H9 (cell line): ENCODE measurements around the gene SPATA46. TPM values are rescaled to one million over a fixed set of nuclear protein-coding genes. Genes with fewer than 3 reads are reported as not detected.

Experiments used
- DNase-seq: peaks from one replicate; pipeline ENCODE4 v3.0.0-alpha.2; 2017
- H2AFZ ChIP-seq: one replicate; pipeline ENCODE4 v1.6.1; 2013; ENCODE audit warnings: mild to moderate bottlenecking, low read length, control low read depth, moderate library complexity
- H2AK5ac ChIP-seq: 2 replicates; pipeline ENCODE4 v1.6.1; 2013; ENCODE audit warnings: low read length, control low read depth, mixed read lengths; ENCODE audit not compliant: insufficient read length
- H2BK120ac ChIP-seq: one replicate; pipeline ENCODE4 v1.6.1; 2013; ENCODE audit warnings: low read depth, mild to moderate bottlenecking, low read length, control low read depth, inconsistent platforms; ENCODE audit not compliant: poor library complexity, severe bottlenecking
- H2BK12ac ChIP-seq: 2 replicates; pipeline ENCODE4 v1.6.1; 2013; ENCODE audit warnings: low read length, control low read depth, mixed read lengths, low read depth; ENCODE audit not compliant: insufficient read length
- H2BK15ac ChIP-seq: 2 replicates; pipeline ENCODE4 v1.6.1; 2013; ENCODE audit warnings: low read depth, low read length, control low read depth
- H2BK20ac ChIP-seq: one replicate; pipeline ENCODE4 v1.6.1; 2013; ENCODE audit warnings: low read depth, mild to moderate bottlenecking, low read length, control low read depth, inconsistent platforms; ENCODE audit not compliant: poor library complexity, severe bottlenecking
- H2BK5ac ChIP-seq: 2 replicates; pipeline ENCODE4 v1.6.1; 2013; ENCODE audit warnings: low read length, control low read depth, mixed read lengths; ENCODE audit not compliant: insufficient read length
- H3K14ac ChIP-seq: 2 replicates; pipeline ENCODE4 v1.6.1; 2013; ENCODE audit warnings: low read length, control low read depth; ENCODE audit not compliant: insufficient read depth
- H3K18ac ChIP-seq: 2 replicates; pipeline ENCODE4 v1.6.1; 2013; ENCODE audit warnings: low read depth, mild to moderate bottlenecking, mixed read lengths, low read length, control low read depth; ENCODE audit not compliant: insufficient read length
- H3K23ac ChIP-seq: 2 replicates; pipeline ENCODE4 v1.6.1; 2013; ENCODE audit warnings: low read length, control low read depth, mixed read lengths, low read depth; ENCODE audit not compliant: insufficient read length
- H3K23me2 ChIP-seq: 2 replicates; pipeline ENCODE4 v1.6.1; 2013; ENCODE audit warnings: low read depth, mild to moderate bottlenecking, mixed read lengths, low read length, control low read depth; ENCODE audit not compliant: insufficient read length, poor library complexity, severe bottlenecking
- H3K27ac ChIP-seq: 2 replicates; pipeline ENCODE4 v1.5.1; 2013; ENCODE audit warnings: low read length, control low read depth, mixed read lengths, low read depth; ENCODE audit not compliant: insufficient read length
- H3K27me3 ChIP-seq: 2 replicates; pipeline ENCODE4 v1.6.1; 2013; ENCODE audit warnings: low read length, control low read depth, inconsistent platforms; ENCODE audit not compliant: insufficient read depth
- H3K4ac ChIP-seq: 2 replicates; pipeline ENCODE4 v1.6.1; 2013; ENCODE audit warnings: low read depth, mild to moderate bottlenecking, control low read depth, inconsistent platforms, low read length, moderate library complexity
- H3K4me1 ChIP-seq: 2 replicates; pipeline ENCODE4 v1.6.1; 2013; ENCODE audit warnings: low read length, control low read depth, inconsistent platforms; ENCODE audit not compliant: insufficient read depth
- H3K4me2 ChIP-seq: 2 replicates; pipeline ENCODE4 v1.6.1; 2013; ENCODE audit warnings: low read length, control low read depth, mixed read lengths; ENCODE audit not compliant: insufficient read length, insufficient read depth
- H3K56ac ChIP-seq: 2 replicates; pipeline ENCODE4 v1.6.1; 2013; ENCODE audit warnings: low read depth, mild to moderate bottlenecking, mixed read lengths, low read length, control low read depth; ENCODE audit not compliant: insufficient read length
- H3K79me1 ChIP-seq: 2 replicates; pipeline ENCODE4 v1.6.1; 2013; ENCODE audit warnings: low read depth, mild to moderate bottlenecking, moderate library complexity, low read length, control low read depth, inconsistent platforms; ENCODE audit not compliant: insufficient read depth, poor library complexity, severe bottlenecking
- H3K79me2 ChIP-seq: 2 replicates; pipeline ENCODE4 v1.6.1; 2013; ENCODE audit warnings: low read length, control low read depth, inconsistent platforms; ENCODE audit not compliant: insufficient read depth
- H3K9ac ChIP-seq: 2 replicates; pipeline ENCODE4 v1.6.1; 2013; ENCODE audit warnings: low read length, control low read depth, mixed read lengths; ENCODE audit not compliant: insufficient read length; ENCODE audit errors: extremely low read depth
- H3K9me3 ChIP-seq: one replicate; pipeline ENCODE4 v1.6.1; 2013; ENCODE audit warnings: low read depth, low read length, inconsistent platforms; ENCODE audit not compliant: control insufficient read depth
- H3T11ph ChIP-seq: one replicate; pipeline ENCODE4 v1.6.1; 2013; ENCODE audit warnings: mild to moderate bottlenecking, low read length, control low read depth, inconsistent platforms
- H4K20me1 ChIP-seq: one replicate; pipeline ENCODE4 v1.6.1; 2013; ENCODE audit not compliant: control insufficient read depth, insufficient read length, insufficient read depth
- H4K5ac ChIP-seq: 2 replicates; pipeline ENCODE4 v1.6.1; 2013; ENCODE audit warnings: low read depth, mild to moderate bottlenecking, mixed read lengths, low read length, control low read depth; ENCODE audit not compliant: insufficient read length
- H4K8ac ChIP-seq: replicated peaks from 2 replicates; pipeline ENCODE4 v1.6.1; 2013; ENCODE audit warnings: low read length, control low read depth, mixed read lengths, low read depth; ENCODE audit not compliant: insufficient read length
- H4K91ac ChIP-seq: 2 replicates; pipeline ENCODE4 v1.6.1; 2013; ENCODE audit warnings: low read depth, mild to moderate bottlenecking, moderate library complexity, mixed read lengths, low read length, control low read depth; ENCODE audit not compliant: insufficient read length
- H3K27ac Mint-ChIP-seq, 3 experiments: 2 replicates in 2 of 3; 3 replicates in 1 of 3; pipeline ENCODE4 v1.8.0; 2020 to 2021; ENCODE audit warnings: mixed read lengths in 3 of 3, mild to moderate bottlenecking in 1 of 3, moderate library complexity in 1 of 3
- H3K27me3 Mint-ChIP-seq: 2 replicates; pipeline ENCODE4 v1.8.0; 2021; ENCODE audit warnings: low read depth, mild to moderate bottlenecking, moderate library complexity, mixed read lengths
- H3K36me3 Mint-ChIP-seq, 3 experiments: 2 replicates in 2 of 3; 3 replicates in 1 of 3; pipeline ENCODE4 v1.8.0; 2020 to 2021; ENCODE audit warnings: low read depth in 3 of 3, mixed read lengths in 3 of 3; ENCODE audit not compliant: insufficient read depth in 1 of 3
- H3K4me1 Mint-ChIP-seq, 2 experiments: 2 replicates each; pipeline ENCODE4 v1.8.0; 2020; ENCODE audit warnings: mixed read lengths in 2 of 2
- H3K4me3 Mint-ChIP-seq, 2 experiments: 2 replicates in 1 of 2; 3 replicates in 1 of 2; pipeline ENCODE4 v1.8.0; 2020 to 2021; ENCODE audit warnings: mild to moderate bottlenecking in 2 of 2, mixed read lengths in 2 of 2, moderate library complexity in 1 of 2
- H3K9me3 Mint-ChIP-seq, 2 experiments: 2 replicates in 1 of 2; 3 replicates in 1 of 2; pipeline ENCODE4 v1.8.0; 2020; ENCODE audit warnings: mild to moderate bottlenecking in 2 of 2, mixed read lengths in 2 of 2, moderate library complexity in 1 of 2
- total RNA-seq: library from RNA; stranded (reverse); gene quantifications from 2 replicates; pipeline ENCODE4 v1.2.1, GENCODE V29; 2021
- TF ChIP-seq, protein P1 (sequence below): fragments of 200-600 bp; sonication (generic); conservative IDR thresholded peaks from 3 replicates; pipeline ENCODE4 v1.8.0; 2021; ENCODE audit warnings: antibody characterized with exemption, mild to moderate bottlenecking

SPATA46 gene
- total RNA-seq, 1 experiment from 2014 or later: not detected

DNA sequence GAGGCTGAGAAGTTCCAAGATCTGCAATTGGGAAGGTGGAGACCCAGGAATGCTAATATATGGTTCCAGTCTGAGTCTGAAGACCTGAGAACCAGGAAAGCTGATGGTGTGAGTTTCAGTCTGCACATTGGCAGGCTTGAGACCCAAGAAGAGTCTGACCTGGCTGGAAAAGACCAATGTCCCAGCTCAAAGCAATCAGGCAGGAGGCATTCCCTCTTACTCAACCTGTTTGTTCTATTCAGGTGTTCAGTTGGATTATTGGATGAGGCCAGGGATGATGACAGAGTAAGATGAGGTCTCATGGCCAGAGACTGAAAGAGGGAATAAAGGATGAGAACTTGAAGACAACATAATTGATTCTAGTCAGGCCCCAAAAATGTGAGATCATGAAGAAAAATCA lies 50.1 kb downstream of the SPATA46 start:
- Histone ChIP-seq H3K27me3 (no peaks in the 10 kb centered on the region), H2AK5ac (no peak overlapping the region), H4K20me1 (no peaks in the 10 kb centered on the region), H2AFZ (no peak overlapping the region), H3K56ac (no peak overlapping the region), H3K79me1 (no peaks in the 10 kb centered on the region), H2BK120ac (no peak overlapping the region), H4K5ac (no peak overlapping the region), H3K18ac (no peak overlapping the region), H3K79me2 (no peaks in the 10 kb centered on the region), H3K4me2 (no peak overlapping the region), H4K91ac (no peak overlapping the region), H3K9me3 (no peaks in the 10 kb centered on the region), H2BK20ac (no peak overlapping the region), H2BK5ac (no peak overlapping the region), H3K27ac (no peak overlapping the region), H3K9ac (no peak overlapping the region), H3K23me2 (no peaks in the 10 kb centered on the region), H4K8ac (no peak overlapping the region), H3K4me1 (no peaks in the 10 kb centered on the region), H3K23ac (no peak overlapping the region), H2BK15ac (no peak overlapping the region), H2BK12ac (no peak overlapping the region), H3K14ac (no peak overlapping the region), H3T11ph (no peak overlapping the region), H3K4ac (no peak overlapping the region)
- Mint-ChIP-seq H3K27me3 (no peaks in the 10 kb centered on the region; the same call in 1 of the 2 replicates), H3K27ac (no peak overlapping the region; a peak in 1 of 7 replicates), H3K9me3 (no peaks in the 10 kb centered on the region), H3K4me3 (no peak overlapping the region), H3K36me3 (no peaks in the 10 kb centered on the region), H3K4me1 (no peaks in the 10 kb centered on the region)
- DNase-seq: no peak
- TF ChIP-seq, protein P1, sequence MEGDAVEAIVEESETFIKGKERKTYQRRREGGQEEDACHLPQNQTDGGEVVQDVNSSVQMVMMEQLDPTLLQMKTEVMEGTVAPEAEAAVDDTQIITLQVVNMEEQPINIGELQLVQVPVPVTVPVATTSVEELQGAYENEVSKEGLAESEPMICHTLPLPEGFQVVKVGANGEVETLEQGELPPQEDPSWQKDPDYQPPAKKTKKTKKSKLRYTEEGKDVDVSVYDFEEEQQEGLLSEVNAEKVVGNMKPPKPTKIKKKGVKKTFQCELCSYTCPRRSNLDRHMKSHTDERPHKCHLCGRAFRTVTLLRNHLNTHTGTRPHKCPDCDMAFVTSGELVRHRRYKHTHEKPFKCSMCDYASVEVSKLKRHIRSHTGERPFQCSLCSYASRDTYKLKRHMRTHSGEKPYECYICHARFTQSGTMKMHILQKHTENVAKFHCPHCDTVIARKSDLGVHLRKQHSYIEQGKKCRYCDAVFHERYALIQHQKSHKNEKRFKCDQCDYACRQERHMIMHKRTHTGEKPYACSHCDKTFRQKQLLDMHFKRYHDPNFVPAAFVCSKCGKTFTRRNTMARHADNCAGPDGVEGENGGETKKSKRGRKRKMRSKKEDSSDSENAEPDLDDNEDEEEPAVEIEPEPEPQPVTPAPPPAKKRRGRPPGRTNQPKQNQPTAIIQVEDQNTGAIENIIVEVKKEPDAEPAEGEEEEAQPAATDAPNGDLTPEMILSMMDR: no peak
